GM12872 (cell line): ENCODE results near the gene MEGF11.

ENCODE experiments used
- TF ChIP-seq, protein P1 (sequence below): IDR thresholded peaks from 3 replicates; pipeline ENCODE4 v1.5.1; 2011; ENCODE audit warnings: low read depth, mild to moderate bottlenecking, low read length, moderate library complexity; ENCODE audit not compliant: insufficient read depth

MEGF11 gene

DNA sequence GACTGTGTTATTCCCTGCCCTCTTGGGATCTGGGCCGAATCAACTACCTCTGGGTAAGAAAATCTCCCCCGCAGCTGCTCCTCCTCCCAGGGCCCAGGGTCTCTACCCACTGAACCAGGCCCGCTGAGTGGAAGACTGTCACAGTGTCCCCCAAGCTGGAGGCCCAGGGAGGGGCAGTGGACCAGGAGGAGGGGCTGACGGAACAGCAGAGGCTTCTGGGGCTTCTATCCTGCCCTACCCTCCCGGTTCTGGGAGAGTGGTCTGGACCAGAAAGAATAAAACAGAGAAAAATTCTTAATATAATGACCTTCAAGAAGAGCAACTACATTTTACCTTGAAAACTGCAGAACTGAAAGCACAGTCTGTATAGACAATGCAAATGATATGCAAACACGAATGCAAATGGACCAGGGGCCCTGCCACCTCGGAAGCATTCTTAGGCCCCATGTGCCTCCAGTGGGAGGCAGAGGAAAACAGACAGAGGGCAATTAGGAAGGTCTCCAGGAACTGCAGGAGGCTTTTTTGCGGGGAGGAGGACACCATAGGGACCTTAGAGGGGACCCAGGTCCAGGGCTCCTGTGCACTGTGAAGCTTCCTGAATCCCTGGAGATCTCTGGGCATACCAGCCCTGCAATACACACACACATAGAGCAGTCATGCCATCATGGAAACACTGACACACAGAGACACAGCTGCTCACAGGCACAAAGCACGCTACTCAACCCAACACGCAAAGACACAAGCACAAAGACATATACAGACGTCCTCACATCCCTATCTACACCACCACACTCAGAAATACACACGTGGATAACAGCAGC is 12.3 kb downstream of the MEGF11 start:
- TF ChIP-seq, protein P1, sequence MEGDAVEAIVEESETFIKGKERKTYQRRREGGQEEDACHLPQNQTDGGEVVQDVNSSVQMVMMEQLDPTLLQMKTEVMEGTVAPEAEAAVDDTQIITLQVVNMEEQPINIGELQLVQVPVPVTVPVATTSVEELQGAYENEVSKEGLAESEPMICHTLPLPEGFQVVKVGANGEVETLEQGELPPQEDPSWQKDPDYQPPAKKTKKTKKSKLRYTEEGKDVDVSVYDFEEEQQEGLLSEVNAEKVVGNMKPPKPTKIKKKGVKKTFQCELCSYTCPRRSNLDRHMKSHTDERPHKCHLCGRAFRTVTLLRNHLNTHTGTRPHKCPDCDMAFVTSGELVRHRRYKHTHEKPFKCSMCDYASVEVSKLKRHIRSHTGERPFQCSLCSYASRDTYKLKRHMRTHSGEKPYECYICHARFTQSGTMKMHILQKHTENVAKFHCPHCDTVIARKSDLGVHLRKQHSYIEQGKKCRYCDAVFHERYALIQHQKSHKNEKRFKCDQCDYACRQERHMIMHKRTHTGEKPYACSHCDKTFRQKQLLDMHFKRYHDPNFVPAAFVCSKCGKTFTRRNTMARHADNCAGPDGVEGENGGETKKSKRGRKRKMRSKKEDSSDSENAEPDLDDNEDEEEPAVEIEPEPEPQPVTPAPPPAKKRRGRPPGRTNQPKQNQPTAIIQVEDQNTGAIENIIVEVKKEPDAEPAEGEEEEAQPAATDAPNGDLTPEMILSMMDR = no peak

DNA sequence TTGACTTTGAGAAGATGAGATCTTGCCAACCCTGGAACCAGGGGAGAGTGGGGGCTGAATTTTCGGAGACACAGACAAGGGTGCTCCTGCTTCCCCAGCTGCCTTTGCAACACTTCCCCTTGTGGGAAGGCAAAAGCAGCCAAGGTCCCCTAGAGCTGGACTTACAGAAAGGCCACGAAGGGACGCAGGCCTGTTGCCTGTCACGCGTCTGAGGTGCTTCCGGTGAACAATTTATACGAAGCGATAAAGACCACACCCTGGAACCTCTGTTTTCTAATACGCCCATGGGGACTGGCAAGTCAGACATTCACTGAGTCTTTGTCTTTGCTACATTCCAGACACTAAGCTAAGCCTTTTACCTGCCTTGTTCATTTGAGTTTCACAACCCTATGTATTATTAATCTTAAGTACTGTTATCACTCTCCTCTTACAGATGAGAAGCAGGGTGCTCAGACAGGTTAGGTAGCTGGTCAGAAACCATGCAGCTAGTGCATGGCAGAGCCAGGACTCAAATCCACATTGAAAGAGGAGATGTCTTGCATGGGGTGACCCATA is 13.2 kb downstream of the MEGF11 start:
- TF ChIP-seq, protein P1 = no peak

DNA sequence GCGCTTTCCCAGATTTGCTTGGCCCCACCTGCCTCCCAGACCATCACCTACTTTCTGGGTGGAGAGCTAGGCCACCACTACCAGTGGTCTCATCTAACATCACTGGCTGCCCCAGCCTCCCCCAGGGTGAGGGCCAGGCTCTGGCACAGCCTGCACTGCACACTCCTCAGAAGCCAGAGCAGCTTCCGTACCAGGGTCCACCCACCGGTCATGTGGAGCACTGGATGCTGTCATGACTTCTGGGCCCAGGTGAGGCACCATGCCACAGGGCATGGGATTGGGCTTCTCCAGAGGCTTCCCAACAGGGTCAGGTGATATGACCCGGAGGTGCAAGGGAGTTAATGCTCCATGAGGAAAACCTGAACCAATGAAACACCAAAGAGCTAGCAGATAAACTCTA is 14.0 kb downstream of the MEGF11 start:
- TF ChIP-seq, protein P1 = no peak

DNA sequence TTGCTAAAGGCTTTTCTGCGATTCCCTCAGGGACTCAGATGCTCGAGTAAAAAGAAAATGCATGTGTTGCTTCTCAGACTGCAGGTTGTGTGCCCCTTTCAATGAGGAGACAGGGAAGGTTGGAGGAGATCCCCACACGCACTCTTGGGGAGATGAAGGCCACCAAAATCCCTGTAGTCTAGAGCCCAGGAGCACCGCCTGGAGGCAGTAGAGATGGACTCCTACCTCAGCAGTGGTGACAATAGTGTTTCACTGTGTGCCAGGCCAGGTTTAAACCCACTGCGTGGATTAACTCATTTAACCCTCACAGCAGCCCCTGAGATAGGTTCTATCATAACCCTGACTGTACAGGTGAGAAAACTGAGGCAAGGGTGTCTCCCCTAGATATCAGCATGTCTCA is 15.2 kb downstream of the MEGF11 start:
- TF ChIP-seq, protein P1 = no peak

DNA sequence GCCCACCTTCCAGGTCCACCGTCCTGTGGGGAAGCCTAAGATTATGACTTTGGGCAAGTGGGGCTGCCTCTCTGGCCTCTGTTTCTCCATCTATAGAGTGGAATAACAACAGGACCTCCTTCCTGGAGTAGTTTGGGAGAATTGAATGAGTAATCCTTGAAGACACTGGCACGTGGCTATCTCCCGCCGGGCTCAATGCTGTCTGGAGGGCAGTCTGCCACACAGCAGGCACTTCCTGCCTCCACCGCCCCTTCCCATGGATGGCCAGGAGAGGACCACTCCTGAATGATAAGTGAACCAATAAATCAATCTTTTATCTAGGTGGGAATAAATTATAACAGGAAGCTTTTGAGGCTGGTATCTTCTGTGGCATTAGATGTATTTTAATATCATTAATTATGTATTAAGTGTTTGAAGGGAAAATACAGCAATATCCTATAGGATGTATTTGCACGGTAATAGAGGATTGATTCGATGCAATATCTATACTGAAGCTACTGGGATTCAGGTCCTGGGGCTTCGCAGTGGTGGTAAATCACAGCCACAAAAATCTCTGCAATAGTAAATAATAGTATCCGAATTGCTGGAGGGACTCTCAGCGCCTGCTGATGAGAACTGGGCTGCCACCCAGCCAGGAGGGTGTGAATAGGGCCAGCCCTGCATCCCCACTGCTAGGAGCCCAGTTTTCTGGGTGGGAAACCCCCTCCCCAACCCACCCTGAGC is 15.9 kb downstream of the MEGF11 start:
- TF ChIP-seq, protein P1 = no peak

DNA sequence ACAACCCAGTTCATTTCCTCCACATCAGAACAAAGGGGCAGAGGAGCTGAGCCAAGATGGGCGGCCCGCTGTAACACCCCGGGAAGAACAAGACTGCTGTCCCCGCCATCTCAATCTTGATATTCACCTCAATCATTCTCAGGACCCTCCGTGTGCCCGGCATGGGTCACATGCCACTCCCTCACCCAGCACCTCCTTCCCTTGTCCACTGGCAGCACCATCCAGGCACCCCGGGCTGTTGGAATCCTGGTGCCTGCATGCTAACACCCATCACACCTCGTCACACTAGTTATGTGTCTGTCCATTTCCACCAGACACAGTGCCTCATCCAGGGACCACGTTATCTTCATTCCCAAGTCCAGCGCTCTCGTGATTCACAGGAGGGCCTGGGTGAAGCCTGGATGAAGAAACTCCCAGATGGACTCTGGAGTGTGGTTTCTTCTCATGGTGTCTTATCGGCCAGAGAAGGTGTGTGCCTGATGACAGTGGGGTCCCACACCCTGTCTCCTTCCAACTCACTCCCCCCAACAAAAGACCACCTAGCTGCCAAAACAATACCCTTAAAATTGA is 16.7 kb downstream of the MEGF11 start:
- TF ChIP-seq, protein P1 = no peak

DNA sequence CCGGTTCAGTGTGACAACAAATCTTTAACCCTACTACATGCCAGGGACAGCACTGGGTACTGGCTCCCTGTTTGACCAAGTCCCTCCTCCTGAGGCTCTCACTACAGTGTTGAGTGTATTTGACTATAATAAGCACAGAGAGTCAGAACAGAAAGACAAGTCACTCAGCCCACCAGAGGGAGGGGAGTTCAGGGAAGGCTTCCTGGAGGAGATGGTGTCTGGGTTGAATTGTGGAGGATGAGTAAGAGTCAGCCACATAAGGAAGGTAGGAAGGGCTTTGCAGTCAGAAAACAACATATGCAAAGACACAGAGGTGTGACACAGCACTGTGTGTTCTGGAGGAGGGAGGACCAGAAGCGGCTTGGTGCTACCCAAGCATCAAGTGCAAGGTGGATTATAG is 17.7 kb downstream of the MEGF11 start:
- TF ChIP-seq, protein P1 = no peak
